Natural killer cell (primary cell): ENCODE results near the gene CINP. TPM values are rescaled to one million over a fixed set of nuclear protein-coding genes. Genes with fewer than 3 reads are reported as not detected.

Source experiments
- ATAC-seq, 3 donors: fragments of 150-1000 bp in 2 of 3; fragments of 200-7000 bp in 1 of 3; cut with Tn5 transposase; 1 replicate in 1 of 3; 2 replicates in 2 of 3; pipeline ENCODE4 v1.10.0; 2021; ENCODE audit warnings: mild to moderate bottlenecking in 2 of 3, moderate library complexity in 2 of 3
- DNase-seq, 2 donors: peaks; one replicate each; pipeline versions ENCODE4 v3.0.0 to v3.0.0-alpha.2; 2013 to 2021; ENCODE audit warnings: mixed read lengths in 1 of 2
- H3K27ac ChIP-seq: one replicate; pipeline ENCODE4 v1.5.1; 2013; ENCODE audit warnings: mild to moderate bottlenecking, low read length
- H3K27me3 ChIP-seq: one replicate; pipeline ENCODE4 v1.6.1; 2013; ENCODE audit warnings: low read length; ENCODE audit not compliant: control insufficient read depth, insufficient read depth
- H3K36me3 ChIP-seq: one replicate; pipeline ENCODE4 v1.6.1; 2013; ENCODE audit warnings: low read length; ENCODE audit not compliant: control insufficient read depth, insufficient read depth
- H3K4me1 ChIP-seq: one replicate; pipeline ENCODE4 v1.6.1; 2013; ENCODE audit warnings: low read length; ENCODE audit not compliant: control insufficient read depth, insufficient read depth
- H3K4me3 ChIP-seq: one replicate; pipeline ENCODE4 v1.5.1; 2013; ENCODE audit warnings: low read length
- H3K9me3 ChIP-seq: one replicate; pipeline ENCODE4 v1.6.1; 2013; ENCODE audit warnings: low read length; ENCODE audit not compliant: control insufficient read depth, insufficient read depth
- H3K27ac Mint-ChIP-seq, 2 donors: one replicate each; pipeline ENCODE4 v1.8.0; 2022; ENCODE audit warnings: mild to moderate bottlenecking in 2 of 2, mixed read lengths in 2 of 2, moderate library complexity in 1 of 2
- H3K27me3 Mint-ChIP-seq, 2 donors: one replicate each; pipeline ENCODE4 v1.8.0; 2022; ENCODE audit warnings: low read depth in 2 of 2, mixed read lengths in 2 of 2
- H3K36me3 Mint-ChIP-seq: one replicate; pipeline ENCODE4 v1.8.0; 2022; ENCODE audit warnings: mixed read lengths
- H3K4me1 Mint-ChIP-seq, 2 donors: one replicate each; pipeline ENCODE4 v1.8.0; 2022; ENCODE audit warnings: mixed read lengths in 2 of 2
- H3K4me3 Mint-ChIP-seq: one replicate; pipeline ENCODE4 v1.8.0; 2022; ENCODE audit warnings: mild to moderate bottlenecking, moderate library complexity, mixed read lengths
- H3K9me3 Mint-ChIP-seq, 2 donors: one replicate each; pipeline ENCODE4 v1.8.0; 2022; ENCODE audit warnings: mixed read lengths in 2 of 2
- WGBS: methylation state at CpG from one replicate; pipeline ENCODE4 v1.1.7; 2013; ENCODE audit warnings: missing lambda C conversion rate; ENCODE audit not compliant: insufficient coverage; 5-methylcytosine and 5-hydroxymethylcytosine counted together
- intact Hi-C: fragments of 100-400 bp; cut with micrococcal nuclease; formaldehyde crosslinking; loops from one replicate; pipeline ENCODE4 v1.14.2; 2022
- total RNA-seq, 4 donors: library from RNA; stranded (reverse); fragments of 120-200 nt in 1 of 4; gene quantifications; one replicate each; pipeline versions ENCODE4 v1.2.3 to v1.2.4, GENCODE V29; 2013 to 2022
- TF ChIP-seq, protein P1 (sequence below): fragments of 200-600 bp; IDR thresholded peaks from one replicate; pipeline ENCODE4 v1.8.0; 2022; ENCODE audit warnings: antibody characterized with exemption

Gene CINP
- total RNA-seq, 3 donors from 2014 or later (not counting 1 experiment from before 2014, with no cell fraction given), result 22.4 to 30.0 (median 23.3) TPM

DNA sequence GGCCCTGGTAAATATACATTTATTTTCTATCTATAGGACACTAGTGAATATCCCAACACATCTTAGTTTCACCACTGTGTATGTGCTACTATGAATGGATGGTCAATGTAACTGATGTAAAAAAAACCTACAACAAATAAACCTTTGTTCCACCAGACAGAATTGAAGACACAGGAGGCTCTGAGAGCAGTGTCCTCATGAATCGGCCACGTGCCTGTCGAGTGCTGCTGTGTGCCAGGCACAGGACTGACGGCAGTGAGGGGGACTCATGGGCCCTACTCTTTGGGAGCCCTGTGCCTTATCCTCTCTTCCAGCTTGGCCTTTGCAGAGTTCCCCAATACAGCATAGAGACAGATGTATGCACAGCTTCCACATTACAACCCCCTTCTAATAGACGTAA, 18.2 kb downstream of the CINP start:
- ATAC-seq, result no peak
- no peaks in the 10 kb centered on the region for H3K4me1 ChIP-seq
- WGBS, result 96% methylated on average over 5 of the region's 5 CpGs
- H3K27me3 ChIP-seq, result no peaks in the 10 kb centered on the region
- Mint-ChIP-seq H3K36me3 (peaks cover 12% of the 10 kb centered on the region), H3K9me3 (no peaks in the 10 kb centered on the region), H3K4me3 (no peak overlapping the region), H3K27ac (no peak overlapping the region), H3K4me1 (no peaks in the 10 kb centered on the region), H3K27me3 (no peaks in the 10 kb centered on the region)
- no peaks in the 10 kb centered on the region for H3K9me3 ChIP-seq
- no peak overlapping the region for H3K27ac ChIP-seq
- no peak overlapping the region for H3K4me3 ChIP-seq
- DNase-seq, result no peak
- TF ChIP-seq, protein P1, sequence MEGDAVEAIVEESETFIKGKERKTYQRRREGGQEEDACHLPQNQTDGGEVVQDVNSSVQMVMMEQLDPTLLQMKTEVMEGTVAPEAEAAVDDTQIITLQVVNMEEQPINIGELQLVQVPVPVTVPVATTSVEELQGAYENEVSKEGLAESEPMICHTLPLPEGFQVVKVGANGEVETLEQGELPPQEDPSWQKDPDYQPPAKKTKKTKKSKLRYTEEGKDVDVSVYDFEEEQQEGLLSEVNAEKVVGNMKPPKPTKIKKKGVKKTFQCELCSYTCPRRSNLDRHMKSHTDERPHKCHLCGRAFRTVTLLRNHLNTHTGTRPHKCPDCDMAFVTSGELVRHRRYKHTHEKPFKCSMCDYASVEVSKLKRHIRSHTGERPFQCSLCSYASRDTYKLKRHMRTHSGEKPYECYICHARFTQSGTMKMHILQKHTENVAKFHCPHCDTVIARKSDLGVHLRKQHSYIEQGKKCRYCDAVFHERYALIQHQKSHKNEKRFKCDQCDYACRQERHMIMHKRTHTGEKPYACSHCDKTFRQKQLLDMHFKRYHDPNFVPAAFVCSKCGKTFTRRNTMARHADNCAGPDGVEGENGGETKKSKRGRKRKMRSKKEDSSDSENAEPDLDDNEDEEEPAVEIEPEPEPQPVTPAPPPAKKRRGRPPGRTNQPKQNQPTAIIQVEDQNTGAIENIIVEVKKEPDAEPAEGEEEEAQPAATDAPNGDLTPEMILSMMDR, result no peak
- peaks cover 51% of the 10 kb centered on the region for H3K36me3 ChIP-seq
- intact Hi-C loops, result no loop called here

DNA sequence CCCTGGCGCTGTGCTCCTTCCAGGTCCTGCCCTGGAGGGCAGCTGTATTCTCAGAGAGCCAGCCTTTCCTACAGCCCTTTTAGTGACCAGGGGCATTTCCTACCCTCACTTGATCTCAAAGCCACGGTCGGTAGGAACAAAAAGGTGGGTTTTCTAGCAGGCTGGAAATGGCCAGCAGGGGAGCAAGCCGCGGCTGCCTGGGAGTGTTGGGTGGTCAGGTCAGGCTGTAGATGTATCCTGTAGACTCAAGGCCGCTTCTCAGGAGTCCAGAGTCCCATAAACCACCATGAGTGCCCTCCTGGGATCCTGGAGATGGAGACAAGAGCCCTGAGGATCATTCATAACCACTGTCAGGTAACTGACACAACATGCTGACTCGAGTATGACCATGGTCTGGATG, 18.6 kb downstream of the CINP start:
- no peak overlapping the region for H3K27ac Mint-ChIP-seq
- no peak overlapping the region for H3K27ac ChIP-seq
- no peaks in the 10 kb centered on the region for H3K27me3 Mint-ChIP-seq
- intact Hi-C loops, result no loop called here
- WGBS, result 96% methylated on average over 6 of the region's 7 CpGs
- DNase-seq, result no peak
- ATAC-seq, result no peak
- no peaks in the 10 kb centered on the region for H3K9me3 Mint-ChIP-seq
- H3K4me3 ChIP-seq, result no peak overlapping the region
- no peaks in the 10 kb centered on the region for H3K9me3 ChIP-seq
- H3K27me3 ChIP-seq, result no peaks in the 10 kb centered on the region
- peaks cover 52% of the 10 kb centered on the region for H3K36me3 ChIP-seq
- peaks cover 12% of the 10 kb centered on the region for H3K36me3 Mint-ChIP-seq
- H3K4me3 Mint-ChIP-seq, result no peak overlapping the region
- no peaks in the 10 kb centered on the region for H3K4me1 Mint-ChIP-seq
- TF ChIP-seq, protein P1, result no peak
- no peaks in the 10 kb centered on the region for H3K4me1 ChIP-seq

DNA sequence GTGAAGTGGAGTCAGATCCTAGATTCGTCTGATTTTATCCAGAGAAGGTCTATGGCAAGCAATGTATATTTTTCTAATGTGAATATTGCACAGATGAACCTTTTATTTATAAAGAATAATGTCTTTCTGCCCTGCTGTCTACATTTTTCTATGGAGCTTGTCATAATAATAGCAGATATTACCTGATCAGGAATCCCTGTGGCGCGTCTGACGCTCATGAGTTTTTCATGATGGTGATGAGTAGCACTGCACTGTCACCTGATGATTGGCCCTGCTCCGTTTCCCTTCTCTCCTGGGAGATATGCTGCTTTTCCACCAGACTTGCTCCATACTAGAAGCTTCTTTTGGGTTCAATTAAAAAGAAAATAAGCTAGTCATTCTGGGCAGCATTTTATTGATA, 20.5 kb downstream of the CINP start:
- no peaks in the 10 kb centered on the region for H3K27me3 Mint-ChIP-seq
- H3K36me3 Mint-ChIP-seq, result no peaks in the 10 kb centered on the region
- Histone ChIP-seq H3K27me3 (no peaks in the 10 kb centered on the region), H3K4me3 (no peak overlapping the region), H3K9me3 (no peaks in the 10 kb centered on the region), H3K4me1 (no peaks in the 10 kb centered on the region), H3K36me3 (peaks cover 42% of the 10 kb centered on the region), H3K27ac (no peak overlapping the region)
- no peak for DNase-seq
- 98% methylated on average over 5 of the region's 5 CpGs for WGBS
- intact Hi-C loops, result no loop called here
- no peak overlapping the region for H3K27ac Mint-ChIP-seq
- no peak overlapping the region for H3K4me3 Mint-ChIP-seq
- H3K9me3 Mint-ChIP-seq, result no peaks in the 10 kb centered on the region
- H3K4me1 Mint-ChIP-seq, result no peaks in the 10 kb centered on the region
- TF ChIP-seq, protein P1, result no peak
- ATAC-seq, result no peak

DNA sequence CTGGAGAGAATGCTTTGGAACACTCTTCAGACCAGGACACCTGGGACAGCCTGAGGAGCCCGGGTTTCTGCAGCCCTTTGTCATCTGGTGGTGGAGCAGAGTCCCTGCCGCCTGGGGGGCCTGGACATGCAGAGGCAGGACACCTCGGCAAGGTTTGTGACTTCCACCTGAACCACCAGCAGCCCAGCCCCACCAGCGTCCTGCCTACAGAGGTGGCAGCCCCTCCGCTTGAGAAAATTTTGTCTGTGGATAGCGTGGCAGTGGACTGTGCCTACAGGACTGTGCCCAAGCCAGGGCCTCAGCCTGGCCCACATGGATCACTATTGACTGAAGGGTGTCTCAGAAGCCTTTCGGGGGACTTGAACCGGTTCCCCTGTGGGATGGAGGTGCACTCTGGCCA, 21.1 kb downstream of the CINP start:
- intact Hi-C loops, result no loop called here
- Histone ChIP-seq H3K27me3 (no peaks in the 10 kb centered on the region), H3K9me3 (no peaks in the 10 kb centered on the region), H3K4me1 (no peaks in the 10 kb centered on the region), H3K36me3 (peaks cover 36% of the 10 kb centered on the region), H3K27ac (no peak overlapping the region), H3K4me3 (no peak overlapping the region)
- TF ChIP-seq, protein P1, result no peak
- no peak for ATAC-seq
- H3K27me3 Mint-ChIP-seq, result no peaks in the 10 kb centered on the region
- no peaks in the 10 kb centered on the region for H3K36me3 Mint-ChIP-seq
- no peaks in the 10 kb centered on the region for H3K9me3 Mint-ChIP-seq
- DNase-seq, result no peak
- no peak overlapping the region for H3K27ac Mint-ChIP-seq
- no peak overlapping the region for H3K4me3 Mint-ChIP-seq
- WGBS, result 96% methylated on average over 8 of the region's 8 CpGs
- H3K4me1 Mint-ChIP-seq, result no peaks in the 10 kb centered on the region
